ENCODE results near the gene AP5S1.

The AP5S1 gene

GRCh38 chr20:3876676-3877075 is 56.3 kb downstream of the AP5S1 start:
- no peak for DNase-seq (ENCODE audit: low read depth)

Measured in fibroblast of gingiva (primary cell).